GM18907 (cell line): ENCODE results near the gene SNRNP25.

Experiments
- ATAC-seq: cut with Tn5 transposase; IDR thresholded peaks from one replicate; pipeline ENCODE4 v1.9.1; 2021; ENCODE audit warnings: mild to moderate bottlenecking, moderate library complexity; ENCODE audit not compliant: unreplicated experiment

SNRNP25 gene

GRCh38 chr16:100989-101388 lies 47.4 kb downstream of the SNRNP25 start:
- ATAC-seq, result no peak

GRCh38 chr16:101586-101985 lies 48.0 kb downstream of the SNRNP25 start:
- no peak for ATAC-seq

GRCh38 chr16:102060-102855 lies 48.6 kb downstream of the SNRNP25 start:
- no peak for ATAC-seq

- ATAC-seq, result no peak
Observed at GRCh38 chr16:104355-104754, 50.7 kb downstream of the SNRNP25 start.

DNA sequence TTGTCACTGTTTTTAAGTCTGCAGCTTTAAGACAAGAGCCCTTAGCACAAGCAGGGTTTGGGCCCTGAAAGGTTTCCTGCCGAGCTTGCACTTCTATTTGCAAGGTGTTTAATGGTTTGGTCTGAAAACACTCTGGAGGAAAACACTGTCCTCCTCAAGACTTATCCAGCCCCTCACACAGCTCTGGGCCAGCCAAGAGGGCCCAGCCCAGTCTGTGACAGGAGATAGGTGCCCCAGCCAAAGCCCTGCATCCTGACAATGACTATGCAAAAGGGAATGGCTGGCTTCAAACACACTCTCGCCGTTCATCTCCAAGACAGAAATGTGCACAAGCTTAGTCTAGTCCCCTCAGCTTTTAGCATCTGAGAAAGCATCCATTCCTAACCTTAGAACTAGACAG lies 51.3 kb downstream of the SNRNP25 start:
- ATAC-seq, result no peak

DNA sequence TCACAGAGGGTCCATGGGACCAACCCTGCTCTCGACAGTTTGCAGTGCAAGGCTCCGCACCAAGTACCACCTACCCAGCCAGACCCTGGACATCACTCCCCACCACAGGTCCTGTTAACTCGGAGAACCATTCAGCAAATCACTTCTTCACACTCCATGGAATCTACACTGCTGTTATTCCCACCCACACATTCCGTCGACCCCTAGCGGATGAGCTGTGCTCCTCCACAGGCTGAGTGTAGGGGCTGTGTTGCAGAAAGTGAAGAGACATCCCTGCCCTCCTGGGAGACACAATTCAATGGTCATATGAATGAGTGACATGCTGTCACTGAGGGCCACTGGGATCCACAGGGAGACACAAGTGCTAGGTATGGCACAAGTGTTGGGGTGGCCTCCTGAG lies 51.9 kb downstream of the SNRNP25 start:
- ATAC-seq, result no peak

DNA sequence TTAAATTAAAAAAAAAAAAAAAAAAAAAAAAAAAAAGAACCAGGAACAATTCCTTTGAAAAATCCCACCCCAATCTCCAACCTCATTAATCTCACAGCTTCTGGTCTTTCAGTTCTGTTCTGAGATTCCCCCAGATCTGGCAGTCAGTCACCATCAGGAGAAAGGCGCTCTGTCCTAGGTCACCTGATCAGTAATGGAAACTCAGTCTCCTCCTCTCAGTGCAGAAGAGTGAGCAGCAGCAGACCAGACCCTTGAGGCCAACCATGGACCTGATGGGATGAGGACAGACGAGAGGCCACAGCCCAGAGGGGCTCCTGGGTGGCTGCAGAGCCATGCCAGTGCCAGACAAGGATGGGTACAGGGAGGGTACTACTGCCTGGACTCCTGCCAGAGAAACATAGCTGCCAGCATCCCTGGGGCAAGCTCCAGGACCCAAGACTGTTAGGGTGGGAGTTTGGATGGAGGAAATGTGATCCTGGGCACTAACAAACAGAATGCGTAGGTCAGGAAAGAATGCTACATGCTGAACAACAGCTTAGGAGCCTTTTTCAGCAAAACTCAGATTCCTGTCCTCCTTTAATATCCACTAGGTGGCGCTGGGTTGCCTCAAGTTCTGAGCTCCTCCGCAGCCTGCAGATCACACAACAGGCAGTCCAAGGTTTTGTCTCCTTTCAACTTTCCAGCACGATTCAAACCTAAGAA lies 53.1 kb downstream of the SNRNP25 start:
- no peak for ATAC-seq
